ENCODE results near the gene RERE.

Gene RERE

DNA sequence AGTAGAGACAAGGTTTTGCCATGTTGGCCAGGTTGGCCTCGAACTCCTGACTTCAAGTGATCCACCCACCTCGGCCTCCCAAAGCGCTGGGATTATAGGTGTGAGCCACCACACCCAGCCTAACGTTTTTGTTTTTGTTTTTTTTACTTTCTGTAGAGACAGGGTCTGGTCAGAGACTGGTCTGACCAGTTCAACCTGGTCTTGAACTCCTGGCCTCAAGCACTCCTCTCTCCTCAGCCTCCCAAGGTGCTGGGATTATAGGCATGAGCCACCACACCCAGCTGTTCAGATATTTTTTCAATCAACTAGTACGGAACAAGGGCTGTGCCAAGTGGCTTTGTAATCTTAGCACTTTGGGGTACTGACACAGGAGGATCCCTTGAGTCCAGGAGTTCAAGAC is 209.5 kb downstream of the RERE start:
- Histone ChIP-seq H3K36me3 (ENCODE audit: control insufficient read depth in 5 of 5, insufficient read depth in 5 of 5, low read length in 5 of 5) (no peaks in the 10 kb centered on the region), H3K27ac (ENCODE audit: low read depth, low read length) (no peak overlapping the region), H3K4me1 (ENCODE audit: control insufficient read depth in 5 of 5, insufficient read depth in 5 of 5, low read length in 5 of 5) (peaks cover 0 to 4% (median 0%) of the 10 kb centered on the region in 5 donors), H3K4me3 (ENCODE audit: low read depth in 1 of 5, low read length in 5 of 5) (no peak overlapping the region), H3K9me3 (ENCODE audit: control insufficient read depth in 5 of 5, low read length in 5 of 5) (no peaks in the 10 kb centered on the region), H3K9ac (ENCODE audit: low read length in 5 of 5) (no peak overlapping the region), H3K27me3 (ENCODE audit: control insufficient read depth in 5 of 5, insufficient read depth in 4 of 5, low read length in 5 of 5) (no peaks in the 10 kb centered on the region)

DNA sequence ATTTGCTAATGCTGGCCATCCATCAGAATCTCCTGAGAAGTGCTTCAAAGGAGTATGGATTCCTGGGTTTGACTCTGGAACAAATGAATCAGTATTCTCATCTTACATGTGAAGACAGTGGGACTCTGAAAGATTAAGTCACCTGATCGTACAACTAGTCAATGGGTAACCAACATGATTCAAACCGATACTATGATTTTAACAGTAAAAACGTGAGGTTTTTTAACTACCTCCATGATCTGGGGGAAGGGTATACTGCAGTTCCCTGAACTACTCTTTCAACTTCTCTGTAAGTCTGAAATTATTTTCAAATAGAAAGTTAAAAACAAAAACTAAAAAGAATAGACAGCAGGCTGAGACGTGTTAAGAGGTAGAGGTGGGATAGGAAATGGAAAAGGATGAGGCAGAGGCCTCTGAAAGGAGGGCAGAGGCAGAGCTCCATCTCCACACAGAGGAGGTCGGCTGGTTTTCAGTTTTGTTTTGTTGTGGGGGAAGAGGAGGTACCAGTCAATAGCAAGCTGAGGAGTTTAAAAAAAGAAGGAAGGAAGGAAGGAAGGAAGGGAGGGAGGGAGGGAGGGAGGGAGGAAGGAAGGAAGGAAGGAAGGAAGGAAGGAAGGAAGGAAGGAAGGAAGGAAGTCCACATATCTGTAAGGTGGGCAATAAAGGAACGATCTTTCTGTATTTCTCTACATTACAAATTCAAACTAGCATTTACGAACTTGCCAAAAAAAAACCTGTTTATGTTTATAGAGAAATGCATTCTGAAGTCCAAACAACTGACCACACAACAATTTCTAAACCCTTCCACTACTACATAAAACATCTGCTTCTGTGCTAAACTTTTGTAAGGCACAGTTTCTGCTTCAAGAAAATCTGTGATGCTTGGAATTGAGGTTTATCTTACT is 213.1 kb downstream of the RERE start:
- H3K36me3 ChIP-seq (ENCODE audit: control insufficient read depth in 5 of 5, insufficient read depth in 5 of 5, low read length in 5 of 5), result no peaks in the 10 kb centered on the region
- H3K27me3 ChIP-seq (ENCODE audit: control insufficient read depth in 5 of 5, insufficient read depth in 4 of 5, low read length in 5 of 5), result no peaks in the 10 kb centered on the region
- no peak overlapping the region for H3K9ac ChIP-seq (ENCODE audit: low read length in 5 of 5)
- no peak overlapping the region for H3K27ac ChIP-seq (ENCODE audit: low read depth, low read length)
- peaks cover 0 to 12% (median 6%) of the 10 kb centered on the region in 5 donors for H3K4me1 ChIP-seq (ENCODE audit: control insufficient read depth in 5 of 5, insufficient read depth in 5 of 5, low read length in 5 of 5)
- H3K4me3 ChIP-seq (ENCODE audit: low read depth in 1 of 5, low read length in 5 of 5), result no peak overlapping the region
- H3K9me3 ChIP-seq (ENCODE audit: control insufficient read depth in 5 of 5, low read length in 5 of 5), result no peaks in the 10 kb centered on the region

DNA sequence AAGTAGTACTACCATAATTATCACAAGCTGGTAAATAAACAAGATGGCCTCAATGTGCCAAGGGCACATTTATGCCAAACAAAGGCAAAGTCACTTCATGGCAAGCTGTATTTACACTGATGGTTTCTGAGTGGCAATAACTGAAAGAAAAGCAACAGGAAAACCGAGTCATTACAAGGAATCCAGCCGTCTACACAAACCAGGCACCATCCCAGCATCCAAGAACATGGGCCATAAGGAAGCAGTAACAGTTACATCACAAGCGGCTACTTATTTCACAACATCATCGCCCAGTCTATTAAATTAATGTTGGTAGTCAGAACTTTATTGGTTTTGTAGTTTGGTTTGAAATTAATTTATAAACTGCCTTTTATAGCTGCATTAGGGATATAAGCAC is 214.2 kb downstream of the RERE start:
- Histone ChIP-seq H3K9ac (ENCODE audit: low read length in 5 of 5) (no peak overlapping the region), H3K27ac (ENCODE audit: low read depth, low read length) (no peak overlapping the region), H3K4me3 (ENCODE audit: low read depth in 1 of 5, low read length in 5 of 5) (no peak overlapping the region), H3K9me3 (ENCODE audit: control insufficient read depth in 5 of 5, low read length in 5 of 5) (no peaks in the 10 kb centered on the region), H3K4me1 (ENCODE audit: control insufficient read depth in 5 of 5, insufficient read depth in 5 of 5, low read length in 5 of 5) (peaks cover 4 to 22% (median 17%) of the 10 kb centered on the region in 5 donors), H3K36me3 (ENCODE audit: control insufficient read depth in 5 of 5, insufficient read depth in 5 of 5, low read length in 5 of 5) (no peaks in the 10 kb centered on the region), H3K27me3 (ENCODE audit: control insufficient read depth in 5 of 5, insufficient read depth in 4 of 5, low read length in 5 of 5) (no peaks in the 10 kb centered on the region)

DNA sequence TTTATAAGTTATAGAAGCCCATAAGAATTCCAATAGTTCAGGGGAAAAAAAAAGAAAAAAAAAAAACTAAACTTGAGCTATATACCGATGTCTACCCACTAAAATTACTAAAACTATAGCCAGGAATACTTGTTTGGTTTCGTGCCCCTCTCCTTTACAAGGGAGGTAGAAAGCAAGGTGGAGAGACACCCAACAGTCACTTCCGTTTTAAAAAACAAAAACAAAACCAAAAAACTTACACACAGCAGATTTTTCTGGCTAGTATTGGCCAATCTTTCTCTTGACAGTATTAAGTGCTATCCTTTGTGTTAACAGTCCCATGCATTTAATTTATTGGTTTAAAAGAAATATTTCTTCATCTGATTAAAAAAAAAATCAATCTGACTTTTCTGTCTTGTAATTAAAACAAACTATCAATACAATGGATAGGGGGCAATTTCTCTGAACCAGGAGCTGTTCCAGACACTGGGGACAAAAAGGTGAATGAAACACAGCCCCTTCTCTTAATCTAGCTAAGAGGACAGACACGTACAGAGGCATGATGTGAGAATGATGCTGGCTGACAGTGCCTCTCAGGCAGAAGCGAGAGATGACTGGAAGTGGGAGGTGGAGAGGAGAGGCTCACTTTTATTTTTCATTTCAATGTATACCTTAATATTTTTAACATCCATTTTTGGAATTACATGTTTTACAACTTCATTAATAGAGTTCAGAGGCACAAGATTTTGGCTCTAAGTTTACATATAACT is 214.8 kb downstream of the RERE start:
- H3K4me3 ChIP-seq (ENCODE audit: low read depth in 1 of 5, low read length in 5 of 5), result no peak overlapping the region
- H3K9me3 ChIP-seq (ENCODE audit: control insufficient read depth in 5 of 5, low read length in 5 of 5), result no peaks in the 10 kb centered on the region
- no peak overlapping the region for H3K9ac ChIP-seq (ENCODE audit: low read length in 5 of 5)
- H3K36me3 ChIP-seq (ENCODE audit: control insufficient read depth in 5 of 5, insufficient read depth in 5 of 5, low read length in 5 of 5), result no peaks in the 10 kb centered on the region
- H3K4me1 ChIP-seq (ENCODE audit: control insufficient read depth in 5 of 5, insufficient read depth in 5 of 5, low read length in 5 of 5), result peaks cover 4 to 28% (median 23%) of the 10 kb centered on the region in 5 donors
- no peak overlapping the region for H3K27ac ChIP-seq (ENCODE audit: low read depth, low read length)
- H3K27me3 ChIP-seq (ENCODE audit: control insufficient read depth in 5 of 5, insufficient read depth in 4 of 5, low read length in 5 of 5), result no peaks in the 10 kb centered on the region

DNA sequence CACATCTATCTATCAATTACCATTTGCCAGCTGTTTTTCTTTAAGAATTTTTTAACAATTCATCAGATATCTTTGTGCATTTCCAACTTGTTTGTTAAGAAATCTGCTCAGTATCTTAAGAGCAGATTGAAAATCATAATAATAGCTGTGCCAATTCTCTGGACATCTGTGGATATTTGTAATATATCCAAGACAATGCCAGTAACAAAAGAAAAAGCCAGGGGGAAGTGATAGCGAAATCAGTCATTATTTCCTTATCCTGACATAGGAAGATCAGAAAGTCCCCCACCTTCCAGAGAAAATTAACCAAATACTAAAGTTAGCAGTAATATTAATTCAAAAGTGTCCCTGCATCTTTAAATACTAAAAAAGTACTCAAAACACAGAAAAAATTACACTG is 217.1 kb downstream of the RERE start:
- Histone ChIP-seq H3K9ac (ENCODE audit: low read length in 5 of 5) (no peak overlapping the region), H3K27ac (ENCODE audit: low read depth, low read length) (peak overlapping the region; percentile 51), H3K36me3 (ENCODE audit: control insufficient read depth in 5 of 5, insufficient read depth in 5 of 5, low read length in 5 of 5) (no peaks in the 10 kb centered on the region), H3K4me1 (ENCODE audit: control insufficient read depth in 5 of 5, insufficient read depth in 5 of 5, low read length in 5 of 5) (peaks cover 4 to 32% (median 23%) of the 10 kb centered on the region in 5 donors), H3K4me3 (ENCODE audit: low read depth in 1 of 5, low read length in 5 of 5) (no peak overlapping the region), H3K9me3 (ENCODE audit: control insufficient read depth in 5 of 5, low read length in 5 of 5) (no peaks in the 10 kb centered on the region), H3K27me3 (ENCODE audit: control insufficient read depth in 5 of 5, insufficient read depth in 4 of 5, low read length in 5 of 5) (no peaks in the 10 kb centered on the region)

DNA sequence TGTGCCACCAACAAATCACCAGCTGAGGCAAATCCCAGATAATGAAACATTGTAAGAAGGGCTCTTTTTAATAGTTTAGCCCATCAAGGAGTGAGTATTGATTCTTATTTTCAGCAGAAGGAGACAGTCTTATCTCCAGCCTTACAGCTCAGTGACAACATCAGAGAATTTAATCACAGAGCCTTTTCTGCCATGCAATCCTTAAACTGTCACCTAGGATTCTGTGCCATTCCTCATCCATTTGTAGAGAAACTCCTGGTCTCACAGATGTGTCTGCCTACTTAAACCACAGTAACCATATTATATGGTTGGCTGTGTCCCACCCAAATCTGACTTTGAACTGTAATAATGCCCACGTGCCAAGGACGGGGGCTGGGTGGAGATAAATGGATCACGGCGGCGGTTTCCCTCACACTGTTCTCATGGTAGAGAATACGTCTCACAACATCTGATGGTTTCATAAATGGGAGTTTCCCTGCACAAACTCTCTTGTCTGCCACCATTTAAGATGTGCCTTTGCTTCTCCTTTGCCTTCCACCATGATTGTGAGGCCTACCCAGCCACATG is 217.7 kb downstream of the RERE start:
- H3K4me3 ChIP-seq (ENCODE audit: low read depth in 1 of 5, low read length in 5 of 5), result no peak overlapping the region
- H3K4me1 ChIP-seq (ENCODE audit: control insufficient read depth in 5 of 5, insufficient read depth in 5 of 5, low read length in 5 of 5), result peaks cover 4 to 32% (median 23%) of the 10 kb centered on the region in 5 donors
- no peaks in the 10 kb centered on the region for H3K36me3 ChIP-seq (ENCODE audit: control insufficient read depth in 5 of 5, insufficient read depth in 5 of 5, low read length in 5 of 5)
- H3K9me3 ChIP-seq (ENCODE audit: control insufficient read depth in 5 of 5, low read length in 5 of 5), result no peaks in the 10 kb centered on the region
- H3K27me3 ChIP-seq (ENCODE audit: control insufficient read depth in 5 of 5, insufficient read depth in 4 of 5, low read length in 5 of 5), result no peaks in the 10 kb centered on the region
- peak overlapping the region; percentile 51 for H3K27ac ChIP-seq (ENCODE audit: low read depth, low read length)
- H3K9ac ChIP-seq (ENCODE audit: low read length in 5 of 5), result no peak overlapping the region

DNA sequence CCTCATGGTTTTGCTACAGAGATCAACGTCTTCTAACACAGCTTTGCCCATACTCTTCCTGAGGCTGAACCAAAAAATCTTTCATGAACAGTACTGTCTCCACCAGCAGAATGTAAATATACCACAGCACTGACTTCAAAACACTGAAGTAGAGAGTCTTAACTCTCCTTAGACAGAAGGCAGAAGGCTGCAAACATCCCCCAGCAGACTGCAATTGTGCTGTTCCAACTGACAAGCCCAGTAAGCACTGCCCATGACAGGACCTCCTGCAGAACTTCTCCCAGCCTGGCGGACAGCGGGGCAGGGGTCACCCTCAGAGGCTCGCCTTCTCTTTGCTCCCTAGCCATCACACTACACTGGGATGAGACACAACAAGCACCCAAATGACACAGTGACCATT is 218.7 kb downstream of the RERE start:
- no peak overlapping the region for H3K27ac ChIP-seq (ENCODE audit: low read depth, low read length)
- H3K9ac ChIP-seq (ENCODE audit: low read length in 5 of 5), result no peak overlapping the region
- H3K27me3 ChIP-seq (ENCODE audit: control insufficient read depth in 5 of 5, insufficient read depth in 4 of 5, low read length in 5 of 5), result no peaks in the 10 kb centered on the region
- no peaks in the 10 kb centered on the region for H3K9me3 ChIP-seq (ENCODE audit: control insufficient read depth in 5 of 5, low read length in 5 of 5)
- H3K4me3 ChIP-seq (ENCODE audit: low read depth in 1 of 5, low read length in 5 of 5), result no peak overlapping the region
- peaks cover 4 to 28% (median 23%) of the 10 kb centered on the region in 5 donors for H3K4me1 ChIP-seq (ENCODE audit: control insufficient read depth in 5 of 5, insufficient read depth in 5 of 5, low read length in 5 of 5)
- H3K36me3 ChIP-seq (ENCODE audit: control insufficient read depth in 5 of 5, insufficient read depth in 5 of 5, low read length in 5 of 5), result no peaks in the 10 kb centered on the region

DNA sequence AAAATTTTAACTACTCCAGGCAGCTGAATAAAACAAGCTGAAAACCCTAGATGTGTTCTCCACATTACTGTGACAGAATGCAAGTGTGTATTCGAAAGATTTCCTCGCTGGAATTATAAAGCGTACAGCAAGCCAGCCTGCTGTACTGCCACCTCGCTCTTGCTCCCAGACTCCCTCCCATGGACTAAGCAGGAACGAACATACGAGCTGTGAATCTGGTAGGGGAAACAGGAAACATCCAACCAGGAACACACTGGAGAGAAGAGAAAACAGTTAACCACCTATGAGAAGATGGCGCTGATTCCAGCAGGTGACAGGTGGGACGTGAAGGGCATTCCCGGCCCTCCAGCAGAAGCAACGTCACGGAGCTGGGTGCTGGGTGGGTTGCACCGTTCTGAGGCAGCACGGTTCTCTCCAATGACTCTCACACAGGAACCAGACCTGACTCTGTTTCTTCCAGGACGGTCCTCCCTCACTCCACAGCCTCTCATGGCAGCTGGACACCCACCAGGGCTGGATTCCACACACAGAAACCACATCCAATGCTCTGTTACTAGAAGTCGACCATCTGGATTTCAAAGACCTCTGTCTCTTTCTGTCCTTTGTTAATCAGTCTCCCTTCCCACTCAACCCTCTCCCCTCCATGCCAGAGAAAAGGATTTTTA is 219.2 kb downstream of the RERE start:
- H3K9ac ChIP-seq (ENCODE audit: low read length in 5 of 5), result peak overlapping the region in 1 of 5 donors; percentile 31
- H3K4me1 ChIP-seq (ENCODE audit: control insufficient read depth in 5 of 5, insufficient read depth in 5 of 5, low read length in 5 of 5), result peaks cover 4 to 28% (median 23%) of the 10 kb centered on the region in 5 donors
- H3K27me3 ChIP-seq (ENCODE audit: control insufficient read depth in 5 of 5, insufficient read depth in 4 of 5, low read length in 5 of 5), result no peaks in the 10 kb centered on the region
- no peak overlapping the region for H3K27ac ChIP-seq (ENCODE audit: low read depth, low read length)
- no peaks in the 10 kb centered on the region for H3K36me3 ChIP-seq (ENCODE audit: control insufficient read depth in 5 of 5, insufficient read depth in 5 of 5, low read length in 5 of 5)
- no peaks in the 10 kb centered on the region for H3K9me3 ChIP-seq (ENCODE audit: control insufficient read depth in 5 of 5, low read length in 5 of 5)
- peak overlapping the region in 4 of 5 donors; percentile 24 to 57 (median 38) for H3K4me3 ChIP-seq (ENCODE audit: low read depth in 1 of 5, low read length in 5 of 5)

DNA sequence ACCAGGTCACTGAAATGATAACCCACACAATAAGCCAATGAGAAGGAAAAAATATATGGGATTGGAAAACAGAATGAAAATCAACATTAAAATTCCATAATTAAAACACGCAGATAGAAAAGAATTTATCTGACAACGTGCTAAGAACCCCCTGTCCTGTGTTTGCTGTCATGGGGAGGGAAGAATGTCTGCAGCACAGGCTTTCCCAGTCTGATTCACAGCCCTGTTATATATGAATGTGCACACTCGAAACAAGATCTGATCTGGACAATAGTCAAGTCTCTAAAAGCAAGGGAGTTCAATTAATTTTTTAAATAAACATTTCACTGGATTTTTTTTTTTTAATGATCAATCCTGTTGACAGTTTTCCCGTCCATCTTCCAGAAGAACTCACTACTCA is 220.0 kb downstream of the RERE start:
- Histone ChIP-seq H3K4me1 (ENCODE audit: control insufficient read depth in 5 of 5, insufficient read depth in 5 of 5, low read length in 5 of 5) (peaks cover 4 to 28% (median 23%) of the 10 kb centered on the region in 5 donors), H3K27me3 (ENCODE audit: control insufficient read depth in 5 of 5, insufficient read depth in 4 of 5, low read length in 5 of 5) (no peaks in the 10 kb centered on the region), H3K9ac (ENCODE audit: low read length in 5 of 5) (no peak overlapping the region), H3K36me3 (ENCODE audit: control insufficient read depth in 5 of 5, insufficient read depth in 5 of 5, low read length in 5 of 5) (no peaks in the 10 kb centered on the region), H3K4me3 (ENCODE audit: low read depth in 1 of 5, low read length in 5 of 5) (no peak overlapping the region), H3K9me3 (ENCODE audit: control insufficient read depth in 5 of 5, low read length in 5 of 5) (no peaks in the 10 kb centered on the region), H3K27ac (ENCODE audit: low read depth, low read length) (no peak overlapping the region)
